HG02571 (cell line): ENCODE measurements around the gene NFE2L1.

Experiments used
- ATAC-seq: cut with Tn5 transposase; IDR thresholded peaks from one replicate; pipeline ENCODE4 v1.9.1; 2021; ENCODE audit warnings: mild to moderate bottlenecking, moderate library complexity; ENCODE audit not compliant: unreplicated experiment

Gene NFE2L1

GRCh38 chr17:48047113-48047740 lies 932 bp upstream of the NFE2L1 start:
- no peak for ATAC-seq

- ATAC-seq = peak; percentile 38
Measured at GRCh38 chr17:48048384-48049126, 396 bp downstream of the NFE2L1 start.

DNA sequence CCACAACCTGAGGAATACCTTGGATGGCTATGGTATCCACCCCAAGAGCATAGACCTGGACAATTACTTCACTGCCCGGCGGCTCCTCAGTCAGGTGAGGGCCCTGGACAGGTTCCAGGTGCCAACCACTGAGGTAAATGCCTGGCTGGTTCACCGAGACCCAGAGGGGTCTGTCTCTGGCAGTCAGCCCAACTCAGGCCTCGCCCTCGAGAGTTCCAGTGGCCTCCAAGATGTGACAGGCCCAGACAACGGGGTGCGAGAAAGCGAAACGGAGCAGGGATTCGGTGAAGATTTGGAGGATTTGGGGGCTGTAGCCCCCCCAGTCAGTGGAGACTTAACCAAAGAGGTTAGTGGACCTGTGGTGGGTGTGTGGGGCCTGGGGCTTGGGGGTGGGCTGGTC lies 3.1 kb downstream of the NFE2L1 start:
- no peak for ATAC-seq

GRCh38 chr17:48051706-48052486 lies 3.7 kb downstream of the NFE2L1 start:
- no peak for ATAC-seq

GRCh38 chr17:48052956-48053757 lies 5.0 kb downstream of the NFE2L1 start:
- no peak for ATAC-seq

DNA sequence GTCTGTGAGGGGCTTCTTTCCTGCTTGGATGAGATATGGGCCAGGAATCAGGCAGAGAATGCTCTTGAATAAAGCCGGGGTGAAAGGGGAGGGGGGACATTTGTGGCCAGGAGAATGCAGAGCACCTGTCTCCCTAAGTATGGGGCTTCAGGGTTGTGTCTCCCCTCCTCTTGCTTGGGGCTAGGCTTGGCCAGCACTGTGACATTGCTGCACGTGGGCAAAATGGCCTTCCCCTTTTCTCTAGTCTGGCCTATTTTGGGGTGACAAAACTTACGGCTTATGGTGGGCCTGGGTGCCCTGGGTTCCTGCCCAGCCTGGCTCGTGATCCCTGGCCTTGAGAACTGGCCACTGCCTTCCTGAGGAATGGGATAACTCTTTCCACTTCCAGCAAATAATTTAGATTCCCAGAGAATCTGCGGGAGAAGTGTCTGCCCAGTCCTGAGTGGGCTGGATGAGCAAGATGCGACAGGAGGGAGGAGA lies 5.6 kb downstream of the NFE2L1 start:
- no peak for ATAC-seq

DNA sequence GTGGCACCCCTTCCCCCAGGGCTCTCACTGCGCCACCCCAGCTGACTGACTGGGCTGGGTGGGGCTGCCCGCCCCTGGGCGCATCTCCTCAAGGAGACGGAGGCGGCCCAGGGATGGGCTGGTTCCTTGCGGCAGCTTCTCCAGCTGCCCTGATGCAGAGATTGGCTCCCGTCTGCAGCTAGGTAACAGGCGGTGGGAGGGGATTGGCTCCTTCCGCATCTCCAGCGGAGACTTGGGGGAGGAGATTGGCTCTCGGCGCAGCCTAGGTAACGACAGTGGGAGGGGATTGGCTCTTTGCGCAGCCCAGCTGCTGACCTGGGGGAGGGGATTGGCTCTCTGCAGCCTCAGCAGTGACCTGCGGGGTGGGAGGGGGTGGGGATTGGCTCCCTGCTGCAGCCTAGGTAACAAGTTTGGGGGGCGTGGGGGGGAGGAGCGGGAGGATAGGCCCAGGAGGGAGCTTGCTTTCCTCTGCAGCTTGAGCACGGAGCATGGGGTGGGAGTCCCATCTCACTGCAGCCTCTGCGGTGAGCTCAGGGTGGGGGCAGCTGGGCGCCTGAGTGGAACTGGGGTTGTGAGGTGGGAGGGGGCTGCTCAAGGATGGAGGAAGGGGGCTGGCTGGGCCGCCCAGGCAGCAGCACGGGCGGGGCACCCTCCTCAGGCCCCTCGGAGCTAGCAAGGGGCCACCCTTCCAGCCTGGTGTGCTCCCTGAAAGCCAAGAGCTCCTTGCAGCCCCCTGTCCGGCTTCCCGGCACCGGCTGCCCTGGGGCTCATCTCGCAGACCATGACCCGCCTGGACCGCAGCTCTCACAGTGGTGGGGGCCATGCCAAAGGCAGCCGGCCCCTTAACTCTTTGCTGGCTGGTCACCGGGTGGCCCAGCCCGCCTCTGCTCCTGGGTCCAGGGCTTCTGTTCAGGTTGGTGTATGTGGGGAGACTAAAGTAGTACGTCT lies 6.4 kb downstream of the NFE2L1 start:
- no peak for ATAC-seq

GRCh38 chr17:48055531-48056245 lies 7.5 kb downstream of the NFE2L1 start:
- ATAC-seq = no peak

GRCh38 chr17:48056246-48056745 lies 8.1 kb downstream of the NFE2L1 start:
- no peak for ATAC-seq

GRCh38 chr17:48056879-48057278 lies 8.7 kb downstream of the NFE2L1 start:
- no peak for ATAC-seq

GRCh38 chr17:48057626-48058025 lies 9.5 kb downstream of the NFE2L1 start:
- ATAC-seq = no peak

DNA sequence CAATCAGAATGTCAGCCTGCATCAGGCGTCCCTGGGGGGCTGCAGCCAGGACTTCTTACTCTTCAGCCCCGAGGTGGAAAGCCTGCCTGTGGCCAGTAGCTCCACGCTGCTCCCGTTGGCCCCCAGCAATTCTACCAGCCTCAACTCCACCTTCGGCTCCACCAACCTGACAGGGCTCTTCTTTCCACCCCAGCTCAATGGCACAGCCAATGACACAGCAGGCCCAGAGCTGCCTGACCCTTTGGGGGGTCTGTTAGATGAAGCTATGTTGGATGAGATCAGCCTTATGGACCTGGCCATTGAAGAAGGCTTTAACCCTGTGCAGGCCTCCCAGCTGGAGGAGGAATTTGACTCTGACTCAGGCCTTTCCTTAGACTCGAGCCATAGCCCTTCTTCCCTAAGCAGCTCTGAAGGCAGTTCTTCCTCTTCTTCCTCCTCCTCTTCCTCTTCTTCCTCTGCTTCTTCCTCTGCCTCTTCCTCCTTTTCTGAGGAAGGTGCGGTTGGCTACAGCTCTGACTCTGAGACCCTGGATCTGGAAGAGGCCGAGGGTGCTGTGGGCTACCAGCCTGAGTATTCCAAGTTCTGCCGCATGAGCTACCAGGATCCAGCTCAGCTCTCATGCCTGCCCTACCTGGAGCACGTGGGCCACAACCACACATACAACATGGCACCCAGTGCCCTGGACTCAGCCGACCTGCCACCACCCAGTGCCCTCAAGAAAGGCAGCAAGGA lies 10.4 kb downstream of the NFE2L1 start:
- no peak for ATAC-seq

DNA sequence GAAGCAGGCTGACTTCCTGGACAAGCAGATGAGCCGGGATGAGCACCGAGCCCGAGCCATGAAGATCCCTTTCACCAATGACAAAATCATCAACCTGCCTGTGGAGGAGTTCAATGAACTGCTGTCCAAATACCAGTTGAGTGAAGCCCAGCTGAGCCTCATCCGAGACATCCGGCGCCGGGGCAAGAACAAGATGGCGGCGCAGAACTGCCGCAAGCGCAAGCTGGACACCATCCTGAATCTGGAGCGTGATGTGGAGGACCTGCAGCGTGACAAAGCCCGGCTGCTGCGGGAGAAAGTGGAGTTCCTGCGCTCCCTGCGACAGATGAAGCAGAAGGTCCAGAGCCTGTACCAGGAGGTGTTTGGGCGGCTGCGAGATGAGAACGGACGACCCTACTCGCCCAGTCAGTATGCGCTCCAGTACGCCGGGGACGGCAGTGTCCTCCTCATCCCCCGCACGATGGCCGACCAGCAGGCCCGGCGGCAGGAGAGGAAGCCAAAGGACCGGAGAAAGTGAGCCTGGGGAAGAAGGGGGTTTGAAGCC lies 11.0 kb downstream of the NFE2L1 start:
- ATAC-seq = no peak

GRCh38 chr17:48060249-48060648 lies 12.1 kb downstream of the NFE2L1 start:
- ATAC-seq = no peak

- no peak for ATAC-seq
Measured at GRCh38 chr17:48062273-48062672, 14.1 kb downstream of the NFE2L1 start.

GRCh38 chr17:48064638-48065037 lies 16.5 kb downstream of the NFE2L1 start:
- ATAC-seq = no peak

DNA sequence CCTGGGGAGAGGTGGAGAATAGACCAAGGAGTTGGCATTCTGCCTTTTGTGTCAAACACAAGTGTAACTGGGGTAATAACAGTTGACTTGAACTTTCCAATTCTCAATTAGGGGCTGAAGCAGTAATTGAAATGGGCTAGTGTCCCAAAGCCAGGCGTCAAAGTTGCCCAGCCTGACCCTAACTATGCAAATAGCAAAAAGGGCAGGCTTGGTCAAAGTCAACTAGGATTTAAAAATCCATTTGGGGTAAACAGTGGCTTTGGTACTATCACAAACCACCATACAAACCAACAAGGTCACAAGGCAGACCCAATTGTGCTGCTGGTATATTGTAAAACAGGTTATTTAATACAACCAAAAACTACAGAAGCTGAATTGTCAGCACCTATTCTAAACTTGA lies 18.0 kb downstream of the NFE2L1 start:
- ATAC-seq = no peak

DNA sequence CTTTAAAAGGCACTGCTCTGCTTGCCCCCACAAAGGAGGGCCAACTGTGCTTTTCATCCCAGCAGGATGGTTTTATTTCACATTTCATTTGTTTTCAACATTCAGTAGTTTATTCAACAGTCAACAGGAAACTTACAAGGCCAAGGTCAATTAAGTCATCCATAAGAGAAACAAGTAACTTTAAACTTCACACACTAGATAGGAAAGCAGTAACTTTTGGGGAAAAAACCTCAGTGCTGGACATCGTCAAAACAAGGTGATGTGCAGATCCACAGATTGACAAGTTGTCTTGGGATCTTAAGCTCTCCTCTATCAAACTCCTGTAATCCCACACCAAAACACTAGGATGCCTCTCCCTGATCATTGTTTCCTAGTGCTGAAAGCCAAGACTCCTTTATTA lies 18.5 kb downstream of the NFE2L1 start:
- no peak for ATAC-seq
